A549 (cell line): ENCODE data around the gene PDCD10. TPM values are rescaled to one million over a fixed set of nuclear protein-coding genes. Genes with fewer than 3 reads are reported as not detected.
A peak's percentile ranks its signal among the peaks of the same experiment; 100 is the strongest.

Experiments
- ATAC-seq, 2 experiments: fragments of 200-7000 bp in 1 of 2; fragments of >200 bp in 1 of 2; cut with Nextera tagmentation in 1 of 2; cut with Tn5 transposase in 1 of 2; 3 replicates each; pipeline versions ENCODE4 v1.8.0 to v1.9.1; 2018 to 2020; ENCODE audit warnings: mild to moderate bottlenecking in 1 of 2, moderate library complexity in 1 of 2
- CTCF ChIA-PET: fragments of 300-600 bp; sonication (Branson Sonifier 250); formaldehyde crosslinking; extraction: SDS; loops from one replicate; lab custom pipeline; 2021; ENCODE audit warnings: antibody characterized with exemption, inconsistent platforms; lab: Yijun Ruan, JAX
- POLR2A ChIA-PET: fragments of 350-600 bp; formaldehyde crosslinking; extraction: SDS; loops from one replicate; lab custom pipeline; 2021; ENCODE audit warnings: antibody characterized with exemption, inconsistent platforms; lab: Yijun Ruan, JAX
- DNase-seq, 2 experiments: peaks; one replicate each; pipeline versions ENCODE4 v3.0.0 to v3.0.0-alpha.2; 2011 to 2016; ENCODE audit warnings: low read depth in 1 of 2, low spot score in 1 of 2
- FAIRE-seq: peaks from 2 replicates; lab custom pipeline; 2011; peaks lifted over from hg19 to GRCh38; lab: Jason Lieb, UNC
- H3K27ac ChIP-seq, 2 experiments: fragments of >200 bp; sonication (Bioruptor Twin); formaldehyde crosslinking; 3 replicates each; pipeline ENCODE4 v1.5.1; 2016 to 2017
- H3K4me1 ChIP-seq: fragments of >200 bp; sonication (Bioruptor Twin); formaldehyde crosslinking; 3 replicates; pipeline ENCODE4 v1.6.1; 2016
- H3K4me2 ChIP-seq: fragments of >200 bp; sonication (Bioruptor Twin); formaldehyde crosslinking; 3 replicates; pipeline ENCODE4 v1.6.1; 2016
- H3K4me3 ChIP-seq: fragments of >200 bp; sonication (Bioruptor Twin); formaldehyde crosslinking; 3 replicates; pipeline ENCODE4 v1.5.1; 2016
- H3K9me3 ChIP-seq: fragments of >200 bp; sonication (Bioruptor Twin); formaldehyde crosslinking; 3 replicates; pipeline ENCODE4 v1.6.1; 2016
- BHLHE40 ChIP-seq: IDR thresholded peaks from 2 replicates; pipeline ENCODE4 v1.6.1; 2012; ENCODE audit warnings: low read depth, low read length, inconsistent platforms
- CBX2 ChIP-seq: fragments of 200-600 bp; sonication (generic); IDR thresholded peaks from 2 replicates; pipeline ENCODE4 v1.6.1; 2016; ENCODE audit warnings: low read depth, mild to moderate bottlenecking, borderline replicate concordance
- CHD2 ChIP-seq: fragments of 150-350 bp; IDR thresholded peaks from 2 replicates; pipeline ENCODE4 v1.6.1; 2014; ENCODE audit warnings: low read length; ENCODE audit not compliant: partially characterized antibody
- CHD4 ChIP-seq: fragments of 200-600 bp; sonication (generic); IDR thresholded peaks from 2 replicates; pipeline ENCODE4 v1.6.1; 2016; ENCODE audit warnings: antibody characterized with exemption, mild to moderate bottlenecking, borderline replicate concordance
- EHF ChIP-seq: fragments of 250-450 bp; sonication (Bioruptor Pico); IDR thresholded peaks from 2 replicates; pipeline ENCODE4 v1.5.0; 2020; ENCODE audit warnings: mild to moderate bottlenecking
- EHMT2 ChIP-seq: fragments of 200-600 bp; sonication (generic); IDR thresholded peaks from 2 replicates; pipeline ENCODE4 v1.6.1; 2016; ENCODE audit warnings: antibody characterized with exemption, low read depth, mild to moderate bottlenecking, moderate library complexity
- FOSL2 ChIP-seq, 2 experiments: fragments of 450-650 bp in 1 of 2; fragments of >200 bp in 1 of 2; sonication (Bioruptor Twin) in 1 of 2; formaldehyde crosslinking; IDR thresholded peaks; 2 replicates each; pipeline versions ENCODE4 v1.5.0 to v1.6.1; 2016 to 2020; ENCODE audit warnings: mild to moderate bottlenecking in 1 of 2, moderate library complexity in 1 of 2
- FOXS1 ChIP-seq: fragments of 250-450 bp; sonication (Bioruptor Pico); IDR thresholded peaks from 2 replicates; pipeline ENCODE4 v1.5.0; 2020; ENCODE audit warnings: mild to moderate bottlenecking, moderate library complexity
- HDAC2 ChIP-seq: fragments of 200-600 bp; sonication (generic); IDR thresholded peaks from 2 replicates; pipeline ENCODE4 v1.6.1; 2016
- HEYL ChIP-seq: fragments of 250-450 bp; sonication (Bioruptor Pico); IDR thresholded peaks from 2 replicates; pipeline ENCODE4 v1.8.0; 2021; ENCODE audit warnings: mild to moderate bottlenecking, moderate library complexity
- HOXA7 ChIP-seq: fragments of 250-450 bp; sonication (Bioruptor Pico); IDR thresholded peaks from 2 replicates; pipeline ENCODE4 v1.5.0; 2020; ENCODE audit warnings: mild to moderate bottlenecking, moderate library complexity
- HOXB13 ChIP-seq: fragments of 250-450 bp; sonication (Bioruptor Pico); IDR thresholded peaks from 2 replicates; pipeline ENCODE4 v1.5.0; 2020; ENCODE audit warnings: low read depth, mild to moderate bottlenecking, moderate library complexity
- JUN ChIP-seq, 2 experiments: fragments of >200 bp; sonication (Bioruptor Twin); formaldehyde crosslinking; IDR thresholded peaks; 2 replicates in 1 of 2; 3 replicates in 1 of 2; pipeline ENCODE4 v1.6.1; 2016 to 2017
- JUNB ChIP-seq: fragments of >200 bp; sonication (Bioruptor Twin); formaldehyde crosslinking; IDR thresholded peaks from 2 replicates; pipeline ENCODE4 v1.6.1; 2016
- KDM1A ChIP-seq: fragments of 200-600 bp; sonication (generic); IDR thresholded peaks from 2 replicates; pipeline ENCODE4 v1.6.1; 2016; ENCODE audit warnings: low read depth, mild to moderate bottlenecking
- MAFK ChIP-seq: fragments of 450-650 bp; IDR thresholded peaks from 2 replicates; pipeline ENCODE4 v1.6.1; 2014; ENCODE audit not compliant: partially characterized antibody
- MAZ ChIP-seq: fragments of 150-350 bp; IDR thresholded peaks from 2 replicates; pipeline ENCODE4 v1.6.1; 2014; ENCODE audit warnings: antibody characterized with exemption, low read depth, low read length, borderline replicate concordance
- NFE2L2 ChIP-seq: fragments of 150-350 bp; conservative IDR thresholded peaks from 2 replicates; pipeline ENCODE4 v1.6.1; 2014; ENCODE audit warnings: low read length
- NPAS2 ChIP-seq: fragments of 250-450 bp; sonication (Bioruptor Pico); IDR thresholded peaks from 2 replicates; pipeline ENCODE4 v1.8.0; 2022; ENCODE audit warnings: mild to moderate bottlenecking, moderate library complexity, borderline replicate concordance
- NR3C1 ChIP-seq: fragments of >200 bp; sonication (Bioruptor Twin); formaldehyde crosslinking; IDR thresholded peaks from 3 replicates; pipeline ENCODE4 v1.6.1; 2017
- PHF8 ChIP-seq: fragments of 200-600 bp; sonication (generic); IDR thresholded peaks from 2 replicates; pipeline ENCODE4 v1.6.1; 2016; ENCODE audit warnings: low read depth, mild to moderate bottlenecking, antibody characterized with exemption, moderate library complexity, borderline replicate concordance
- POLR2AphosphoS2 ChIP-seq: conservative IDR thresholded peaks from 2 replicates; pipeline ENCODE4 v1.6.1; 2012; ENCODE audit warnings: low read length, improper control_type of control experiment, inconsistent platforms
- RARB ChIP-seq: fragments of 250-450 bp; sonication (Bioruptor Pico); IDR thresholded peaks from 2 replicates; pipeline ENCODE4 v1.8.0; 2021; ENCODE audit warnings: mild to moderate bottlenecking, moderate library complexity
- SREBF2 ChIP-seq: fragments of 450-650 bp; IDR thresholded peaks from 2 replicates; pipeline ENCODE4 v1.6.1; 2014; ENCODE audit warnings: mild to moderate bottlenecking, moderate library complexity
- TP53 ChIP-seq: fragments of 250-450 bp; sonication (Bioruptor Pico); IDR thresholded peaks from 2 replicates; pipeline ENCODE4 v1.5.0; 2021; ENCODE audit warnings: mild to moderate bottlenecking, moderate library complexity
- ZC3H11A ChIP-seq: fragments of 450-650 bp; IDR thresholded peaks from 2 replicates; pipeline ENCODE4 v1.6.1; 2014; ENCODE audit warnings: antibody characterized with exemption, mild to moderate bottlenecking
- ZFP36 ChIP-seq: fragments of 450-650 bp; IDR thresholded peaks from 2 replicates; pipeline ENCODE4 v1.6.1; 2014; ENCODE audit warnings: borderline replicate concordance; ENCODE audit not compliant: partially characterized antibody
- WGBS: methylation state at CpG from one replicate; pipeline ENCODE4 v1.1.6; 2017; ENCODE audit errors: missing lambda C conversion rate; 5-methylcytosine and 5-hydroxymethylcytosine counted together
- polyA plus RNA-seq, 4 experiments: library from polyadenylated mRNA; depleted of rRNA in 3 of 4; stranded (reverse); fragments of >200 nt; fragmentation: RNase III in 1 of 4; extraction: RNeasy Plus Mini Kit Qiagen cat#74134 plus additional on column Dnase treatment in 1 of 4; gene quantifications; 2 replicates in 3 of 4; 3 replicates in 1 of 4; pipeline ENCODE4 v1.2.3, GENCODE V29; 2011 to 2017
- TF ChIP-seq, protein P1 (sequence below): fragments of 200-600 bp; sonication (generic); IDR thresholded peaks from 2 replicates; pipeline ENCODE4 v1.6.1; 2016; ENCODE audit warnings: antibody characterized with exemption, mild to moderate bottlenecking, moderate library complexity
- TF ChIP-seq, protein P2 (sequence below): IDR thresholded peaks from 2 replicates; pipeline ENCODE4 v1.6.1; 2012; ENCODE audit warnings: low read depth, borderline replicate concordance

Gene PDCD10
- polyA plus RNA-seq, 2 of the 4 experiments (the other 2 are of a cell fraction): 53.7 to 100 TPM

DNA sequence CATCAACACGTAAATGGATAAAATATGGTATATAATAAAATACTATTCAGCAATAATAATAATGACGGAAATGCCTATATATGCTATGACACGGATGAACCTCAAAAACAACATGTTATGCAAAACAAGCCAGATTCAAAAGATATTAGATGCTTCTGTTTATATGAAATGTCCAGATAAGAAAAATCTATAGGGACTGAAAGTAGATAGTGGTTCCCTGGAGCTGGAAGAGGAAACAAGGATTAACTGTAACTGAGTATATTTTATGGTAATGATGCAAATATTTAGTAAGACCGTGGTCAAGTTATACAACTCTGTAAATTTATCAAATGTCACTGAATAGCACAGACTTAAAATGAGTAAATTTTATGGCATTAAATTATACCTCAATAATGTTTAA is 55.2 kb downstream of the PDCD10 start:
- POLR2A ChIA-PET: no interaction called here
- DNase-seq (no peak), ATAC-seq (no peak), FAIRE-seq (no peak)
- no peak for TF ChIP-seq EHMT2
- no peak for TF ChIP-seq HDAC2
- TF ChIP-seq NPAS2 (CRISPR knock-in tag): no peak
- TF ChIP-seq TP53 (CRISPR knock-in tag): no peak
- TF ChIP-seq BHLHE40: no peak
- TF ChIP-seq ZC3H11A: no peak
- TF ChIP-seq POLR2AphosphoS2: no peak
- TF ChIP-seq JUN (IDR thresholded peaks at IDR 0.05): no peak
- no peak for TF ChIP-seq EHF (CRISPR knock-in tag)
- TF ChIP-seq NR3C1: no peak
- TF ChIP-seq CHD2: no peak
- no peak for TF ChIP-seq FOSL2 (IDR thresholded peaks at IDR 0.05)
- no peak for TF ChIP-seq FOSL2 (CRISPR knock-in tag; IDR thresholded peaks at IDR 0.05)
- TF ChIP-seq, protein P1, sequence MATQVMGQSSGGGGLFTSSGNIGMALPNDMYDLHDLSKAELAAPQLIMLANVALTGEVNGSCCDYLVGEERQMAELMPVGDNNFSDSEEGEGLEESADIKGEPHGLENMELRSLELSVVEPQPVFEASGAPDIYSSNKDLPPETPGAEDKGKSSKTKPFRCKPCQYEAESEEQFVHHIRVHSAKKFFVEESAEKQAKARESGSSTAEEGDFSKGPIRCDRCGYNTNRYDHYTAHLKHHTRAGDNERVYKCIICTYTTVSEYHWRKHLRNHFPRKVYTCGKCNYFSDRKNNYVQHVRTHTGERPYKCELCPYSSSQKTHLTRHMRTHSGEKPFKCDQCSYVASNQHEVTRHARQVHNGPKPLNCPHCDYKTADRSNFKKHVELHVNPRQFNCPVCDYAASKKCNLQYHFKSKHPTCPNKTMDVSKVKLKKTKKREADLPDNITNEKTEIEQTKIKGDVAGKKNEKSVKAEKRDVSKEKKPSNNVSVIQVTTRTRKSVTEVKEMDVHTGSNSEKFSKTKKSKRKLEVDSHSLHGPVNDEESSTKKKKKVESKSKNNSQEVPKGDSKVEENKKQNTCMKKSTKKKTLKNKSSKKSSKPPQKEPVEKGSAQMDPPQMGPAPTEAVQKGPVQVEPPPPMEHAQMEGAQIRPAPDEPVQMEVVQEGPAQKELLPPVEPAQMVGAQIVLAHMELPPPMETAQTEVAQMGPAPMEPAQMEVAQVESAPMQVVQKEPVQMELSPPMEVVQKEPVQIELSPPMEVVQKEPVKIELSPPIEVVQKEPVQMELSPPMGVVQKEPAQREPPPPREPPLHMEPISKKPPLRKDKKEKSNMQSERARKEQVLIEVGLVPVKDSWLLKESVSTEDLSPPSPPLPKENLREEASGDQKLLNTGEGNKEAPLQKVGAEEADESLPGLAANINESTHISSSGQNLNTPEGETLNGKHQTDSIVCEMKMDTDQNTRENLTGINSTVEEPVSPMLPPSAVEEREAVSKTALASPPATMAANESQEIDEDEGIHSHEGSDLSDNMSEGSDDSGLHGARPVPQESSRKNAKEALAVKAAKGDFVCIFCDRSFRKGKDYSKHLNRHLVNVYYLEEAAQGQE: no peak
- TF ChIP-seq HOXA7 (CRISPR knock-in tag): no peak
- TF ChIP-seq, protein P2, sequence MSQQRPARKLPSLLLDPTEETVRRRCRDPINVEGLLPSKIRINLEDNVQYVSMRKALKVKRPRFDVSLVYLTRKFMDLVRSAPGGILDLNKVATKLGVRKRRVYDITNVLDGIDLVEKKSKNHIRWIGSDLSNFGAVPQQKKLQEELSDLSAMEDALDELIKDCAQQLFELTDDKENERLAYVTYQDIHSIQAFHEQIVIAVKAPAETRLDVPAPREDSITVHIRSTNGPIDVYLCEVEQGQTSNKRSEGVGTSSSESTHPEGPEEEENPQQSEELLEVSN: no peak
- no peak for TF ChIP-seq CHD4
- TF ChIP-seq MAFK: no peak
- no peak for TF ChIP-seq CBX2
- no peak for TF ChIP-seq NFE2L2
- TF ChIP-seq MAZ: no peak
- 97% methylated on average over 4 of the region's 4 CpGs for WGBS
- Histone ChIP-seq H3K27ac (no peak overlapping the region), H3K4me2 (no peak overlapping the region), H3K4me1 (no peaks in the 10 kb centered on the region), H3K4me3 (no peak overlapping the region), H3K9me3 (peaks cover 14% of the 10 kb centered on the region)
- CTCF ChIA-PET: no interaction called here

DNA sequence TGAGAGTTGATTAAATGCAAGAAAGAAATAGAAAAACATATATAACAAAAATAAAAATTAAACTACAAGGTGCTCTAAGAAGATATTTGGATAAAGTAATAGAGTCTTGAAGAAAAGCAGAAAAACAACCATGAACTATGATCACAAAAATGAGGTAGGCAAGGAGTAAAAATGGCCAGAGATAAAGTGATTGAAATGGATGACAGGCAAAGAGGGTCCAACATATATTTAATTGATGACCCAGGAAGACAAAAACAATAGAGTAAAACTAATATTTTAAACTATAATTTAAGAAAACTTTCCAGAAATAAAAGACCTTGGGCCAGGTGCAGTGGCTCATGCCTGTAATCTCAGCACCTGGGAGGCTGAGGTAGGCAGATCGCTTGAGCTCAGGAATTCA is 58.8 kb downstream of the PDCD10 start:
- no peak overlapping the region for H3K4me2 ChIP-seq
- FAIRE-seq: no peak
- TF ChIP-seq ZFP36 (no peak), PHF8 (no peak), ZC3H11A (no peak), CBX2 (no peak), HEYL (CRISPR knock-in tag) (no peak), SREBF2 (no peak), JUNB (no peak), HOXB13 (no peak), RARB (no peak), KDM1A (no peak), FOXS1 (no peak)
- peak in 1 of 2 experiments; percentile 9 for DNase-seq
- H3K9me3 ChIP-seq: peaks cover 16% of the 10 kb centered on the region
- POLR2A ChIA-PET: no interaction called here
- no peak for ATAC-seq
- CTCF ChIA-PET: no interaction called here
- no peak overlapping the region for H3K27ac ChIP-seq
- no peak overlapping the region for H3K4me3 ChIP-seq
- no peaks in the 10 kb centered on the region for H3K4me1 ChIP-seq
- WGBS: 83% methylated on average over 1 of the region's 1 CpG
